Measurements from ENCODE around the gene TCP1.
"Not testable (repeated sequence)": the region's sequence is repeated elsewhere in the genome, so short reads cannot be mapped to it uniquely, and the experiment has no call there.

TCP1 gene

DNA sequence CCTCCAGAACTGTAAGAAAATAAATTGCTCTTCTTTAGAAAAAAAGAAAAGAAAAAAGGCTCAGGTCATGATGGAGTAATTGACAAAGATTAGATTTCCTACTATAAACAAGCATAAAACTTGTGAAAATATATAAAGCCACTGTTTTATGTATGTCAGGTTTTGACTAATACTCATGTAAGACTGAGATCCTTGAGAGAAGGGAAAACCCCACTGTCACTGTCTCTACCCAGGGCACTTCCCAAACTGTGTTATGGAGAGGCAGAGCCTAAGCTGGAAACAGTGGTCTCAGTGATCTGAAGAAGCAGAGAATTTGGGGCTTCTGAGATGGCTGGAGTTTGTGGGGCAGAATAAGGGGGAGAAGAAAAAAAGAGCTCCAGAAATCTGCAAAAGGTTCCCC is 19.9 kb downstream of the TCP1 start:
- DNase-seq, result no peak

- DNase-seq, result no peak
Observed at GRCh38 chr6:159766906-159767305, 22.5 kb downstream of the TCP1 start.

GRCh38 chr6:159762681-159763293 is 26.6 kb downstream of the TCP1 start:
- peak; percentile 59 for DNase-seq

DNA sequence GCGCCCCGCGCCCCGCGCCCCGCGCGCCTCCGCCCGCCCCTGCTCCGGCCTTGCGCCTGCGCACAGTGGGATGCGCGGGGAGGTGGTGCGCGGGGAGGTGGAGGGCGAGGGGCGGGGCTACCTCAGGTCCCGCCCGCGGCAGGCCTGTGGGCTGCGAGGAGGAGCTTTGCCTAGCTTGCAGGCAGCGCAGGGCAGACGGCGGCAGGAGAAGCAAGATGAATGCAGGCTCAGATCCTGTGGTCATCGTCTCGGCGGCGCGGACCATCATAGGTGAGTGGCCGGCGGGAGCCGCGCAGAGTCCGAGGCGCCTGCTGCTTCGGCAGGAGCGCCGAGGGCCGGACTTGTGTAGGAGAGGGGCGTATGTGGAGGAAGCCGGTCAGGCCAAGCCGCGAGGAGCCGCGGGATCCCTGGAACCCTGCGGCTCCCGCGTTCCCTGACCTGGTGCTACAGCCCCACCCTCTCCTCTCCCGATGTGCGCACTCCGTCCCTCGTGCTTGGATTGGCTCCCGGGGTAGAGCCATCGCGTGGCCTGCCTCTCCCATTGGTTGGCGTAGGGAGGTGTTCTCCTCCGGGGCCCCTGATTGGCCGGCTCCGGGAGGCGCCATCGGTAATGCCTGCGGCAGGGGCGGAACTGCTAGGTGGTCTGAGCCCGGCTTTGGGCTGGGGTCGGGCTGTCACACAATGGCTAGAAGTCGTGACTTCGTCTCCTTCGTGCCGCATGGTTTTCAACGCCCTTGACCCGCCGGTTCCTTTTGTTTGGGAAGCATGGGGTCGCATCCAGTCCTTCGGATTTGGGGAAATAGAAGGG is 27.3 kb downstream of the TCP1 start, which contains the start of gene ACAT2:
ACAT2 (plus strand) TSS at position 173 of the 808 bp plus-strand sequence; CDS start at position 216, 43 bp downstream.
- DNase-seq, result peak; percentile 95

- peak; percentile 74 for DNase-seq
Observed at GRCh38 chr6:159761129-159761872, 28.1 kb downstream of the TCP1 start.

DNA sequence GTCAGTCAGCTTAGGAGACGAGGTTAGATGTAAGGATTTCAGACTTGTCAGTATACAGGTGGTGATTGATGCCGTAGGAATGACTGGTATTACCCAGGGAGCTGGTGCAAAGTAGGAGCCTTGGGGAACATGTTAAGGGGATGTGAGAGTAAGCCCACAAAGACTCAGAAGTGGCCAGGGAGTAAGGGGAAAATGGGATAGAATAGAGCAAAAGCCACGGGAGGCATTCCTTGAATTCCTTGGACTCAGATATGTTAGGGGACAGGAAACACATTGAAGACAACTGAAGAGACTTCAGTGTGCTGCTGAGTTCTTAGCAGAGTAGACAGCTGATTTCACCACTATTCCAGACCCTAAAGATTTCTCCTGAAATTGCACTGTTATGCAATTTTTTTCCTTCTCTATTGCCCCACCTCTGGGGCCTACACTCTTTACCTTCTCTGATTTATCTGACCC is 28.8 kb downstream of the TCP1 start:
- no peak for DNase-seq

DNA sequence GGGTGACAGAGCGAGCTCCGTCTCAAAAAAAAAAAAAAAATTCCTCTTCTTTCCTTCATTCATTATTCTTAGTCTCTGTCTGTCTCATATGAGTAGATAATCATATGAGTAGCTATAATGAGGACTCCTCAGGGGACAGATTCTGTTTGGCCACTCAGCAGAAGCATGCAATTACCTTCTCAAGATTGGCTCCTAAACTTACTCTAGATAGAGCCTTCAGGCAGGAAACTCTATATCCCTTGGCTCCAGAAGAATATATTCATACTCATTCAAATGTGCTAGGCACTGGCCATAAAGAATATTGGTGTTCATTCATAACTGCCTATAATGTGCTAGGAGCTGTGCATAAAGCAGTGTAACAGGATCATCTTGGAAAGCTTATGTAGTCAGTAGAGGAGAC is 29.8 kb downstream of the TCP1 start:
- no peak for DNase-seq

- DNase-seq, result no peak
Observed at GRCh38 chr6:159758031-159759001, 31.1 kb downstream of the TCP1 start.

GRCh38 chr6:159756508-159756907 is 32.9 kb downstream of the TCP1 start:
- DNase-seq, result no peak

DNA sequence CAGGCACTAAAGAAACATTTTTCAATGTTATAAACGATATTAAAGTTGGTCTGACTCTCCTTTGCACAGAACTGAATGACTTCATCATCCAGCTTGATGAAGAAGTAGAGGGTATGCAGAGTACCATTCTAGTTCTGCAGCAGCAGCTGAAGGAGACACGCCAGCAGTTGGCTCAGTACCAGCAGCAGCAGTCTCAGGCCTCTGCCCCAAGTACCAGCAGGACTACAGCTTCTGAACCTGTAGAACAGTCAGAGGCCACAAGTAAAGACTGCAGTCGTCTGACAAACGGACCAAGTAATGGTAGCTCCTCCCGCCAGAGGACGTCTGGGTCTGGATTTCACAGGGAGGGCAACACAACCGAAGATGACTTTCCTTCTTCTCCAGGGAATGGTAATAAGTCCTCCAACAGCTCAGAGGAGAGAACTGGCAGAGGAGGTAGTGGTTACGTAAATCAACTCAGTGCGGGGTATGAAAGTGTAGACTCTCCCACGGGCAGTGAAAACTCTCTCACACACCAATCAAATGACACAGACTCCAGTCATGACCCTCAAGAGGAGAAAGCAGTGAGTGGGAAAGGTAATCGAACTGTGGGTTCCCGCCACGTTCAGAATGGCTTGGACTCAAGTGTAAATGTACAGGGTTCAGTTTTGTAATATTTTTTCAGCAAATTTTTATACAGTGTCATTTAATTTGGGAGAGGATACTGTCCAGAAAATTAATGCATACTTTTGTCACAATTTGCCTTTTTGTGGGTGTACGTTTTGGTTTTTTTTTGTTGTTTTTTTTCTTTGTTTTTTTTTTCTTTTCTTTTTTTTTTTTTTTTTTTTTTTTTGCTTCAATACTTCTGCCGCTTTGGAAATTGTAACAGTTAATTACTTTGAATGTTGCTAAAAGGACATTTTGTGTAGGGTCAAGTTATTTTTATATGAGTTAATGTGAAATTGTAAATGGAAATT is 34.2 kb downstream of the TCP1 start:
- no peak for DNase-seq

DNA sequence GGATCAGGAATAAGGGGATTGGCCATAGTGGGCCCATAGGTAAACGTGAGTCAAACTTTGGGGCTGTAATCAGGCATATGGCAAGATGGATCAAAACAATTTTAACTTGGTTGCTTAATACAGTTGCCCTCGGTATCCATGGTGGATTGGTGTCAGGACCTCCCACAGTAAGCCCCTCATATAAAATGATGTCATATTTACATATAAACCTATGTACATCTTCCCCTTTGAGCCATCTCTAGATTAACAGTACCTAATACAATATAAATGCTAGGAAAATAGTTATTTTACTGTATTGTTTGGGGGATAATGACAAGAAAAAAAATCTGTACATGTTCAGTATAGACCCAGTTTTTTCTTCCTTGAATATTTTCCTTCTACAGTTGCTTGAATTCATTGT is 35.0 kb downstream of the TCP1 start:
- no peak for DNase-seq

DNA sequence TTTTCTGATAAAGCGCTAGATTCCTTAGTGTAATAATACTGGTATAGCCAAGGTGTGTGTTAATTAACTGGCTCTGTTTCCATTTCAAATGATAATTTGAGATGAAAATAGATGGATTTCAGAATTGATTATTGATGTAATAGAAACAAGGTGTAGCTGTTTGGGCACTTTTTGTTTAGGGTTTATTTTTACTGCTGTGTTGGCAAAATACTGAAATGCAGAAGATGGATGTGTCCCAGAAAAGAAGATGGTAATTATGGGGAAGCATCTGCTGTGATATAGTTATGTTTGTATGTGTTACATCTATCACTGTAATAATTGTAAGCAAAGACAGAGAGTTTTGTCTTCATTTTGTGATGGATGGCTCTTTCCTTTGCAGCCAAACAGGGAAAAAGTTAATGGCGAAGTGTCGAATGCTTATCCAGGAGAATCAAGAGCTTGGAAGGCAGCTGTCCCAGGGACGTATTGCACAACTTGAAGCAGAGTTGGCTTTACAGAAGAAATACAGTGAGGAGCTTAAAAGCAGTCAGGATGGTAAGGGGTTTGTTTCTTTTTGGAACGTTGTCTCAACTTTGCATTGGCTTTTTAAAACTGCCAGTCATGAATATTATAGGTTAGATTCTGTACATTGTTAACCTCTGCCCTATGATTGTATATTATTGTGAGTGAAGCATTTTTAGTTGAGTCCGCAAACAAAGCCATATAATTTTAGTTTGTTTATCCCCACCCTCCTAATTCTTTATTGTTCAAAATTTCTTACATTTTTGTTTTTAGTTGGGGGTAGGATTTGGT is 36.1 kb downstream of the TCP1 start:
- DNase-seq, result no peak

- DNase-seq, result no peak
Observed at GRCh38 chr6:159751448-159751847, 38.0 kb downstream of the TCP1 start.

DNA sequence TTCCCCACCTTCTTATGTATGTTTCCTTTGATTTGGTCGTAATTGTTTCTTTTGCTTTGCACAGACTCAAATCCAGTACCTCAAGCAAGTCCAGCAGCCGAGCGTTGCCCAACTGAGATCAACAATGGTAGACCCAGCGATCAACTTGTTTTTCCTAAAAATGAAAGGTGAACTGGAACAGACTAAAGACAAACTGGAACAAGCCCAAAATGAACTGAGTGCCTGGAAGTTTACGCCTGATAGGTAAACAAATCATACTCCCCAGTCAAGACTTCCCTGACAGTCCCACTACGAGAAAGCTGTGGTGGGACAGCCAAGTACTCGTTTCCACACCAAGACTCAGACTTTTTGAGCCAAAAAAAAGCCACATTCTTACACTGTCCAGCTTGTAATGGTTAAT is 41.3 kb downstream of the TCP1 start:
- not testable (repeated sequence) for DNase-seq

DNA sequence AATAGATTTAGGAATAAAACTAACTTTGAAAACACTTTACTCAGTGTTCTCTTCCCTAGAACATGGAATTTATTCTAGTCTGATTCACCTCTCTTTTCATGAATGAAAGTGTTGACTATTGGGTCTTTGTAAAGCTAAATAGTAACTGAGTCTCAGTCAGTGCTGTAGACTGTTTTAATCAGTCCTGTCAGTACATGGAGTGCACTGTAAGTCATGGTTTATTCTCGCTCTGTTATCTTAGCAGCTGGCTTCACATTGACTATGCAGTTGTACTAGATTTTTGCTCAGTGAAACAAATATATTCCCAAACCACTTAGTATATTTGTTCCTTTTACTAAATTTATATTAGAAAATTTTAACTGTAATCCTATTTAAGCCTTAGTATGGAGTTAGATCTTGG is 42.6 kb downstream of the TCP1 start:
- DNase-seq, result no peak

DNA sequence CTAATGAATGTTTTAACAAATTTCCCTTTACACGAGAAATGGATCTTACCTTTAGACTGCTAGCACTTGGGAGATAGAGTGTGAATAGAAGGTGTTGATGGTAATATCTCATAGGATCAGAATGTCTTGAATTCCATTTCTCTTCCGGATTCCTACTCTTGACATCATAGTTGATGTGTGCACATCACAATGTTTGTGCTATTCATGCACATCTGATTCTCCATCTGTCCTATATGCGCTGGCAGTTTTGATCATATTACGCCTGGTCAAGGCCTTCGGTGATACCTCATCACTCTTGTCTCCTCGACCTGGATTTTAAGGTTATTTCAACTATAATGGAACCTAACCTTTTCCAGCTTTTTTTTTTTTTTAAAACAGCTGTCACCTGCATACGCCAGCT is 44.3 kb downstream of the TCP1 start:
- no peak for DNase-seq

DNA sequence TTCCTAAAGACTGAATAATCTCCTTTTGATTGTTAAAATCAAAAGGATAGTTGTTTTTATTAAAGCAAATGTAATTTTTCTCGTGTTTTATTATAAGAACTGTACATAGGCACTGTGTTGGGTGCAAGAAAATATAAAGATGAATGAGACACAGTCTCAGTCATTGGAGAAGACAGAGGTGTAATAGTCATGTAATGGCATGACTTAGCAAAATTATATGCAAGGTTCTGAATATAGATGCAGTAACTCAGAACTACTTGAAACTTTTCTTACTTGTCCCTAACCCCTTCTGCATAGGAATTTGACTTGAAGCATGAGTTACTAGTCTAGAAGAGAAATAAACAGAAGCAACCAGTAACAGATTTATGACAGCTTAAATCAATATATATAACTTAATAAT is 47.2 kb downstream of the TCP1 start:
- DNase-seq, result no peak

DNA sequence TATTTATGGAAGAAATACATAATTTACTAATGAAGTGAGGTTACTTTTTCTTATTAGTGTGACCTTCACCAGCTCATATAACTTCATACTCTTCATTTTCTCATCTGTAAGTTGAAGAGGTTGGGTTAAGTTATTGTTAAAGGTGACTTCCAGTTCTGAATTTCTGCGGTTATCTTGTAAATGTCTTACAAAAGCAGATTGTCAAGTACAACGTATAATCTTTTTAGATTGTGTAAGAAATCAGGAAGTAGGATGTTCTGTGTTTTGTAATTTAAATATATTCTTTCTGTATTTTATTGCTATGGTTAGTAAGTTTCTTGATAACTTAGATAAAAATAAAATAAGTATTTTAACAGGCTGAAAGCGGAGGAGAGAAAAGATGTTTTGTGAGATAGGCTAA is 50.1 kb downstream of the TCP1 start:
- no peak for DNase-seq

DNA sequence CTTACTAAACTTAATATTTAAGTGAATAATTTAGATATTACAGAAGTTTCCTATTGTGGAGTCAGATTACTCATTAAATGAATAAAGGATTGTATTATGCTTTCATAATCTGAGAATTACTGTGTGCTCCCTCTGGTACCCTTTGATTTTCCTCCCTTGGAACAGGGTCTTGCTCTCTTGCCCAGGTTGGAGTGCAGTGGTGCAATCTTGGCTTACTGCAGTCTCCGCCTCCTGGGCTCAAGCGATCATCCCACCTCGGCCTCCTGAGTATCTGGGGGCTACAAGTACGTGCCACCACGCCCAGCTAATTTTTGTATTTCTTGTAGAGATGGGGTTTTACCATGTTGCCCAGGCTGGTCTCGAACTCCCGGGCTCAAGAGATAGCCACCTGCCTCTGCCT is 52.5 kb downstream of the TCP1 start:
- DNase-seq, result no peak

GRCh38 chr6:159733395-159733794 is 56.0 kb downstream of the TCP1 start:
- DNase-seq, result not testable (repeated sequence)

Measured in activated CD8-positive, alpha-beta memory T cell treated with anti-CD3 and anti-CD28 coated beads, Interleukin-2, amount 50 U/mL, for 48 hours (primary cell).